Endometrium (tissue), 2 donors: ENCODE measurements around the gene SGMS2.
"Not testable (repeated sequence)": the region's sequence is repeated elsewhere in the genome, so short reads cannot be mapped to it uniquely, and the experiment has no call there.

ENCODE experiments used
- FAIRE-seq: peaks from 2 replicates; lab custom pipeline; 2012; peaks lifted over from hg19 to GRCh38; lab: Jason Lieb, UNC
- donor health status: control.
- donor health status: control.

The SGMS2 gene

GRCh38 chr4:107915220-107915619, 90.5 kb downstream of the SGMS2 start:
- no peak for FAIRE-seq

DNA sequence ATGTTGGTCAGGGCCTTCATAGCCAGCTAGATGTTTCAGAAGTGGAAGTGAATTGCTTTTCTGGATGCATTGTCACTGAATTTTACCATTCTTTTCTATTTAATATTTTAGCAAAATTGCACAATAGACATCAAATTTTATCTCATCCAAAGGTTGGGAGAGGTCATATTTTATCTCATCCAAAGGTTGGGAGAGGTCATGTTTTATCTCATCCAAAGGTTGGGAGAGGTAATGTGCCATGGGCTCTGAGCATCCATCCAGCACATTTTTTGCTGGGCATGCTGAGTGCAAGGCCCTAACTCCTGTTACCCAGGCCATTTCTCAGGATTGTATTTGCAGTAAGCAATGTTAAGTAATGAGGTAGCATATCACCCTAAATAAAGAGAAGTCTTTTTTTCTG, 91.9 kb downstream of the SGMS2 start:
- FAIRE-seq, result no peak

GRCh38 chr4:107917500-107917899, 92.8 kb downstream of the SGMS2 start:
- no peak for FAIRE-seq

DNA sequence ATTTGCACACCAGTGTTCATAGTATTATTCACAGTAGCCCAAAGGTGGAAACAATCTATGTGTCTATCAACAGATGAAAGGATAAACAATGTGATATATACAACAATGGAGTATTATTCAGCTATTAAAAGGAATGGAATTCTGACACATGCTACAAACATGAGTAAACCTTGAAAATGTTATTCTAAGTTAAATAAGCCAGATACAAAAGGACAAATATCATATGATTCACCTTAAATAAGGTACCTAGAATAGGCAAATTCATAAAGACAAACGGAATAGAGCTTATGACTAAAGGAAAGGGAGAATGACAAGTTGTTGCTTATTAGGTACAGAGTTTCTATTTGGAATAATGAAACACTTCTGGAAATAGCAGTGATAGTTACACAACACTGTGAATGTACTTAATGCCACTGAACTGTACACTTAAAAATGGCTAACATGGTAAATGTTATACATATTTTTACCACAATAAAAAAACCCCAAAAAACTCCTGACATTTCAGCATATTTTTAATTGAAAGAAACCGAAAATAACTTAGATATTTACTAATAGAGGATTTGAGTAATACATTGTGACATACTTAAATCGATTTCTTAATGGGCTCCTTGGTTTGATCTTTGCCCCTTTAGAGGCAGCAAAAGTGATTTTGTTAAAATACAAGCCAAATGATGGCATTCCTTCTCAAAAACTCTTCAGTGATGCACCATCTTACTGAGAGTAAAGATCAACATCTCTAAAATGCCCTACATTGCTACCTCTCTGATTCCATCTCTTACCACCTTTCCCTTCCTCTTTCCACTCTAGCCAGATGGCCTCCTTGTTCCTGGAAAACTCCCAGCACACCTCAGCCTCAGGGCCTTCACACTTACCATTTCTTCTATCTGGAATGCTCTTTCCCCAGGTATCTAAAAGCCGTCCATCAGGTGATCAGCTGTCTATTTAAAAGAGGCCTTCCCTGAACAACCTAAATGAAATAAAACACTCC, 98.0 kb downstream of the SGMS2 start:
- no peak for FAIRE-seq

GRCh38 chr4:107925713-107926112, 101.0 kb downstream of the SGMS2 start:
- not testable (repeated sequence) for FAIRE-seq

GRCh38 chr4:107926875-107927274, 102.1 kb downstream of the SGMS2 start:
- not testable (repeated sequence) for FAIRE-seq

DNA sequence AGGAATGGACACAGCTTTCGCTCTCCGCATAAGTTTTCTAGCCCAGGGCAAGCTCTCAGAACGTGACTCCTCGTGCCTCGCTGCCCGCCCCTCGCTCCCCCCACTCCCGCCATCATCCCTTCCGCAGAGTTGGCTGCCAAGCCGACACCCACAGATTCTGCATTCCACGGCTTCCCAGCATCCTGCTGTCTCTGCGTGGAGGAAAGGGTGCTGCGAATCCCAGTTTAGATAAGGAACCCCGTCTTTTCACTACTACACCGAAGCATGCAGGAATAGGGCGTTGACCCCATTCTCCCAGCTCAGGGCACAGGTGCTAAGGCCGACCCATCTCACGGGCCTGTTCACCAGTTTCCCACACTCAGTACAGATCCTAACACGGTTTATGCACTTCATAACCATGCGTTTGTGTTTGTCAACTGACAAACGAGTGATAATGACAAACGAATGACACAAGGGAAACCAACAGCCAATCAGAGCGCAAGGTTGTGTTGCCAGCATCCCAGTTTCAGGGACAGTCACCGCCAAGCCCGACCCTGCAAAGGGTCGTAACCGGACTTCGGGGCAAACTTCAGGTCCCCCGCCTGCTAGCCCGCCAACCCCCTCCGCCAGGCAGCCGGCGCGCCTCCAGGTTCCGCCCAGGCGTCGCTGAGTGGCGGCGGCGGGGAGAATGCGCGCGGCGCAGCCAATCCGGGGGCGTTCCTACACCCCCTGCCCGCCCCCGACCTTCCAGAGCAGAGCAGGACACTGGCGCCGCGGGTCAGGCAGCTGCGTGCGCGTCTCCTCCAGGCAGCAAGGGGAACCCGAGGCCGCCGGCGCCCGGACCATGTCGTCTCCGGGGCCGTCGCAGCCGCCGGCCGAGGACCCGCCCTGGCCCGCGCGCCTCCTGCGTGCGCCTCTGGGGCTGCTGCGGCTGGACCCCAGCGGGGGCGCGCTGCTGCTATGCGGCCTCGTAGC, 106.4 kb downstream of the SGMS2 start, which contains the start of gene CYP2U1:
CYP2U1 (plus strand) TSS at position 729 of the 954 bp plus-strand sequence; CDS start at position 824, 95 bp downstream.
- no peak for FAIRE-seq

DNA sequence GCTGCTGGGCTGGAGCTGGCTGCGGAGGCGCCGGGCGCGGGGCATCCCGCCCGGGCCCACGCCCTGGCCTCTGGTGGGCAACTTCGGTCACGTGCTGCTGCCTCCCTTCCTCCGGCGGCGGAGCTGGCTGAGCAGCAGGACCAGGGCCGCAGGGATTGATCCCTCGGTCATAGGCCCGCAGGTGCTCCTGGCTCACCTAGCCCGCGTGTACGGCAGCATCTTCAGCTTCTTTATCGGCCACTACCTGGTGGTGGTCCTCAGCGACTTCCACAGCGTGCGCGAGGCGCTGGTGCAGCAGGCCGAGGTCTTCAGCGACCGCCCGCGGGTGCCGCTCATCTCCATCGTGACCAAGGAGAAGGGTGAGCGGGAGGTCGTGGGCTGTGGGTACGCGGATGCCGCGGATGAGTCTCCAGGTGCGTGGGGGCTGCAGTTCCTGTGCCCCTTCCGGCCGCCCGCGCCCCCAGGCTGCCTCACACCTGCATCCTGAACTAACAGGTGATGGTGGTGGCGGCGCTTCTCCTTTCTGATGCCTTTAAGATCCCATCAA, 107.1 kb downstream of the SGMS2 start:
- FAIRE-seq, result no peak

- FAIRE-seq, result no peak
Measured at GRCh38 chr4:107935246-107935645, 110.5 kb downstream of the SGMS2 start.

DNA sequence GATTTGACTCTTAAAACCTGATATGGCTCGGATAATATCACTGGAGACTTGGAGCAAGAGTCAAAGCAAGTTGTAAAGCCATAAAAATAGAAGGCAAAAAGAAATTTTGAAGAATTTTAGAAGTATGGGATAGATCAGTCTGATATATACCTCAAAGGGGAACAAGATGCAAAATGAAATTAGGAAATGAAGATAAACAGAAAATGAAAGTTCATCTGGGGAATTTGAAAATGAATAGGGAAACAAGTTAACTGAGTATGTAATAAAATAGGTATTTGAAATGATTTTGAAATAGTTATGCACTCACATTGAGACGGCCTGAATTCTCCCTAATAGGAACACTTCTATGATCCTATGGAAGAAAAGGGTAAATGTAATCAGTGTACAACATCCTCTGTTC, 112.3 kb downstream of the SGMS2 start:
- FAIRE-seq, result no peak

- FAIRE-seq, result no peak
Measured at GRCh38 chr4:107939307-107939706, 114.6 kb downstream of the SGMS2 start.

DNA sequence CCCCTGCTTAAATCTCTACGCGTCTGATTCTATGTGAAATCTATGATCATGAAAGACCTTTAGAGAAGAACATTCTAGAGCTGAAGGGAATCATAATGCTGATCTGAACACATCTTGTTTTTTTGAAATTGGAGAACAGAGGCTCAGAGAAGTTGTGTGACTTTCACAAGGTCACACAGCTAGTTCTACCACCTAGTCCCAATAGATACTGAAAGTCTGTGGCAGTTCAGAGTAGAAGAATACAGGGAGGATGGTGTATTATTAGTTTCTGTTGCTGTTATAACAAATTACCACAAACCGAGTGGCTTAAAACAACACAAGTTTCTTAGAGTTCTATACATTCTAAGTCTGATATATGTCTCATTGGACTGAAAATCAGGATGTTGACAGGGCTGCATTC, 121.1 kb downstream of the SGMS2 start:
- FAIRE-seq, result no peak

DNA sequence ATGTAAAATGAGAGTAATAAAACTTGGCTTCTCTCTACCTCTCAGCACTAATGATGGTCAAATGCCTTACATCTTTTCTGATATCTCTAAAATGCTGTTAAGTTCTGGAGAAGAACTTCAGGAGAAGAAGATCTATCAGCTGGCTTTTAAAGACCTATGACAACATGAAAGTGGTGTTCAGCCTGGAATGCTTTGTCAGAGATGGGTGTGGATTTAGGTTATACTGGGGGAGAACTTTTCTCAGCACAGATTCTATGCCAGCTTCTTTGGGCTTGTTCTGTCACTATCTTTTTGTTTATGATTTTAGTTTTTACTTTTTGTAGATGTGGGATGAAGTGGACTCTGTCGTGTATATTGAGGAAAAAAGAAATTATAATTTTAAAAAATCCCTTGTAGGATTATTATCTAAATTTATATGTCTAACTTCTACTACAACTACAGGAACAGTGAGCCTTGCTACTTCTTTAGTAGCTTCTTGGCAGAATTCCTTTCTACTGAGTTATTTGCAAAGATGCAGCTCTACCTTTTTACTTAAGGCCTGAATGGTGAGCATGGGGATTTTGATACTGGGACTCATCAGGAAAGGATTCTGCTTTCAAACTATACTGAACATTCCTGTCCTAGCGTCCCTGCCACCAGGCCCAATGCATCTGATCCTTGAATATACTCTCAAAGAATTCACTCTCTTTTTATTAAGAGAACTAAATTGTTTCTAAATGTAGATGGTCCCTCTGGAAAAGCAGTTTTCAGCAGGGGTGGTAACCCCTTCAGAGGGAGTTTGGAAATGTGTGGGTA, 126.2 kb downstream of the SGMS2 start:
- no peak for FAIRE-seq

- no peak for FAIRE-seq
Measured at GRCh38 chr4:107951551-107951950, 126.8 kb downstream of the SGMS2 start.

DNA sequence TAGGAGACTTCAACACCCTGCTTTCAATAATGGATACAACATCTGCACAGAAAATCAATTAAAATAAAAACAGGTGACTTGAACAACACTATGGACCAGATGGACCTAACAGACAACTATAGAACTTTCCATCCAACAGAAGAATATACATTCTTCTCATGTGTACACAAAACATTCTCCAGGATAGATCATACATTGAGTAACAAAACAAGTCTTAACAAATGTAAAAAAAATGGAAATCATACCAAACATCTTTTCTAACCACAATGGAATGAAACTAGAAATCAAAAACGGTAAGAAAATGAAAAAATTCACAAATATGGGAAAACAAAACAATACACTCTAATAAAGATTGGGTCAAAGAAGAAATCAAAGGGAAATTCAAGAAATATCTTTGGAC, 131.3 kb downstream of the SGMS2 start:
- no peak for FAIRE-seq
